ENCODE data around the gene PDXDC1. TPM values are rescaled to one million over a fixed set of nuclear protein-coding genes. Genes with fewer than 3 reads are reported as not detected.
"Not testable (repeated sequence)": the region's sequence is repeated elsewhere in the genome, so short reads cannot be mapped to it uniquely, and the experiment has no call there.

Gene PDXDC1
- polyA plus RNA-seq, 4 donors: 116 to 181 (median 149) TPM

DNA sequence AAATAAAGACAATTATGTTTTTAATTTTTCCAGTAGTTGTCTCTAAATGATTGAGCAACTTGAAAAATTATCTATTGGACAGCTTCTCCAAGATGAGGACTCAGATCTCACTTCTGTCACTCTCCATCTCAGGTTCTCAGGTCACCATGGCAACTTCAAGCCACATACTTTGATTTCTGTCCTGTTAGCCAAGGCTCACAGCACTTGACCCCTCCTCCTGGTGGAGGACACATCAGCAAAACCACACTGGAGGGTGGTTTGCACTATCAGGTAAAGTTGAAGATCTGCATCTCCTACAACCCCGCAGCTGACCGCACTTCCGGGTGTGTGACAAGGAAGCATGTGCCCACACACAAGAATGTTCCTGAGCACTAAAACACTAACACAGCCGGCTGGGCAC lies 91.1 kb downstream of the PDXDC1 start:
- not testable (repeated sequence) for DNase-seq; H3K4me1 ChIP-seq (ENCODE audit: control insufficient read depth in 3 of 3, insufficient read depth in 2 of 3, low read depth in 1 of 3, low read length in 2 of 3); H3K9me3 ChIP-seq (ENCODE audit: control insufficient read depth in 2 of 2, insufficient read depth in 1 of 2, low read depth in 1 of 2, low read length in 1 of 2); FAIRE-seq; H3K27me3 ChIP-seq (ENCODE audit: control insufficient read depth in 3 of 3, insufficient read depth in 3 of 3, low read length in 3 of 3); H3K27ac ChIP-seq (ENCODE audit: low read depth in 1 of 3, low read length in 2 of 3); H3K4me3 ChIP-seq (ENCODE audit: low read depth in 1 of 3, low read length in 3 of 3)
- 95 to 100% (median 100%) methylated on average over 3 to 4 of the region's 4 CpGs for WGBS, 3 donors
- peaks cover 10 to 28% (median 17%) of the 10 kb centered on the region in 3 donors for H3K36me3 ChIP-seq (ENCODE audit: control insufficient read depth in 3 of 3, insufficient read depth in 2 of 3, low read depth in 1 of 3, low read length in 3 of 3)

DNA sequence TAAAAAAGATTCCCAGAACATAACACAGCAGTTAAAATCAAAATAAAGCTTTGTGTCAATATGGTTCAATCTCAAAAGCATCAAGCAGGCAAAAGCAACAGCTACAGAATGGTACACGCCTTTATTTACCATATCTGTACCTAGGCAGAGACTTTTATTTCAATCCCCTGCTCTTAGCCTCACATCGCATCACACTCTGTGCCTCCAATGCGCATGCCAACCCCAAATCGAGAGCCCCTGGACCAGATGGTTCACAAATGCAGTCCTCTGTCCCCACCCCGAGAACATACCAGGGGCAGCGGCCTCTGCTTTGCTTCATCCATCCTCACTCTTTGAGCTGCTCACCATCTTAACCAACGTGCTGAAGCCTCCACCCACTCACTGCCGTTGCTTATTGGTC lies 91.9 kb downstream of the PDXDC1 start:
- H3K27me3 ChIP-seq (ENCODE audit: control insufficient read depth in 3 of 3, insufficient read depth in 3 of 3, low read length in 3 of 3); H3K27ac ChIP-seq (ENCODE audit: low read depth in 1 of 3, low read length in 2 of 3); H3K4me3 ChIP-seq (ENCODE audit: low read depth in 1 of 3, low read length in 3 of 3); H3K4me1 ChIP-seq (ENCODE audit: control insufficient read depth in 3 of 3, insufficient read depth in 2 of 3, low read depth in 1 of 3, low read length in 2 of 3); FAIRE-seq; DNase-seq; H3K9me3 ChIP-seq (ENCODE audit: control insufficient read depth in 2 of 2, insufficient read depth in 1 of 2, low read depth in 1 of 2, low read length in 1 of 2): not testable (repeated sequence)
- 92 to 97% (median 92%) methylated on average over 3 to 8 of the region's 8 CpGs for WGBS, 3 donors
- H3K36me3 ChIP-seq (ENCODE audit: control insufficient read depth in 3 of 3, insufficient read depth in 2 of 3, low read depth in 1 of 3, low read length in 3 of 3): peaks cover 5 to 22% (median 11%) of the 10 kb centered on the region in 3 donors

DNA sequence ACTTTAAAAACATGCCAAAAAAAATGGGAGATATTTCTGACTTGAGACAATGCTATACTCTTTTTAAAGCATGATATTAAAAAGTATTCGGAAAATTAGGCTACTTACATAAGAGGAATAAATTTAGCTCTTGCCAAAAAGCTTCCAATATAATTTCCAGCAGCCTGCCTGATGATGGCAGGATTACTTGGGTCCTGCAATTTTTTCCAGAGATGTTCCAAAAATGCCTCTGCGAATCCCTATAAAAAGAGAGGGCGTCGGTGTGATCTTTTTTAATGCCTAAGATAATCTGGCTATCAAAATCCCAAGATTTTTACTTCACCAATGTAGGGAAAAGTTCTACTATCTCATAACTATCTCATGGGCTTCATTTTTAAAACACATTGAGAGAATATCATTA lies 96.2 kb downstream of the PDXDC1 start:
- H3K27me3 ChIP-seq (ENCODE audit: control insufficient read depth in 3 of 3, insufficient read depth in 3 of 3, low read length in 3 of 3); DNase-seq; H3K4me3 ChIP-seq (ENCODE audit: low read depth in 1 of 3, low read length in 3 of 3); H3K27ac ChIP-seq (ENCODE audit: low read depth in 1 of 3, low read length in 2 of 3); FAIRE-seq; H3K4me1 ChIP-seq (ENCODE audit: control insufficient read depth in 3 of 3, insufficient read depth in 2 of 3, low read depth in 1 of 3, low read length in 2 of 3); H3K9me3 ChIP-seq (ENCODE audit: control insufficient read depth in 2 of 2, insufficient read depth in 1 of 2, low read depth in 1 of 2, low read length in 1 of 2): not testable (repeated sequence)
- 88 to 98% (median 95%) methylated on average over 4 of the region's 4 CpGs for WGBS, 3 donors
- H3K36me3 ChIP-seq (ENCODE audit: control insufficient read depth in 3 of 3, insufficient read depth in 2 of 3, low read depth in 1 of 3, low read length in 3 of 3): peaks cover 9 to 33% (median 17%) of the 10 kb centered on the region in 3 donors

DNA sequence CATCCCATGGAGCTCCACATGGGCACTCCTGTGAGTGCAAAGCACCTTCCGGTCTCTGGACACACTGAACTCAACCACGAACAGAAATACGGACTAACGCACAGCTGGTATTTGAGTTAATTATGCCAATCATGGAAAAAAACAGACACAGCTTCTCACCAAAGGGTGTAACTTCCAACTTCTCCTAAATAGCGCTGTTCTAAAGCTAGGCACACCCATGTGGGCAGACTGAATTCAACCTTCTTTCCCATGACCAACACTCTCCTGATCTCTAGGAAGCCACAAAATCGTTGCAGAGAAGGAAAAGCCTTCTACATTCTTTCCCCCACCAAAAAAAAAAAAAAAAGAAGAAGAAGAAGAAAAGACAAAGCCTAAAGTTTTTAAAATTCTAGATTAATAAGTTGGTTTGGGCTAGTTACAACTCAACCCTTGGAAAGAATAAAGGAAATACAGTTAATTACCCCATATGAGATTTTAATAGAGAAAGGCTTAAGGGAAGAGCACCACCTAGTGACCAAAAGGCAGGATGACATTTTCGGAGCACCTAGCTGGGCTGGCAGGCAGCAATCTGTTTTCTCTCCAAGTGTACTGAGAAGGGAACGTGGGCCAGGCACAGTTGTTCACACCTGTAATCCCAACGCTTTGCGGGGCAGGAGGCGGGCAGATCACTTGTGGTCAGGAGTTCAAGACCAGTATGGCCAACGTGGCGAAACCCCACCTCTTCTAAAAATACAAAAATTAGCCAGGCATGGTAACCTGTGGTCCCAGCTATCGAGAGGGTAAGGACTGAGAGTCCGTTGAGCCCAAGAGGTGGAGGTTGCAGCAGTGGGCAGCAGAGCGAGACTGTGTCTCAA lies 97.3 kb downstream of the PDXDC1 start:
- H3K27me3 ChIP-seq (ENCODE audit: control insufficient read depth in 3 of 3, insufficient read depth in 3 of 3, low read length in 3 of 3); H3K27ac ChIP-seq (ENCODE audit: low read depth in 1 of 3, low read length in 2 of 3); H3K9me3 ChIP-seq (ENCODE audit: control insufficient read depth in 2 of 2, insufficient read depth in 1 of 2, low read depth in 1 of 2, low read length in 1 of 2); H3K4me1 ChIP-seq (ENCODE audit: control insufficient read depth in 3 of 3, insufficient read depth in 2 of 3, low read depth in 1 of 3, low read length in 2 of 3); FAIRE-seq; H3K4me3 ChIP-seq (ENCODE audit: low read depth in 1 of 3, low read length in 3 of 3); DNase-seq: not testable (repeated sequence)
- 58 to 66% (median 61%) methylated on average over 13 to 15 of the region's 16 CpGs for WGBS, 3 donors
- peaks cover 9 to 31% (median 17%) of the 10 kb centered on the region in 3 donors for H3K36me3 ChIP-seq (ENCODE audit: control insufficient read depth in 3 of 3, insufficient read depth in 2 of 3, low read depth in 1 of 3, low read length in 3 of 3)

DNA sequence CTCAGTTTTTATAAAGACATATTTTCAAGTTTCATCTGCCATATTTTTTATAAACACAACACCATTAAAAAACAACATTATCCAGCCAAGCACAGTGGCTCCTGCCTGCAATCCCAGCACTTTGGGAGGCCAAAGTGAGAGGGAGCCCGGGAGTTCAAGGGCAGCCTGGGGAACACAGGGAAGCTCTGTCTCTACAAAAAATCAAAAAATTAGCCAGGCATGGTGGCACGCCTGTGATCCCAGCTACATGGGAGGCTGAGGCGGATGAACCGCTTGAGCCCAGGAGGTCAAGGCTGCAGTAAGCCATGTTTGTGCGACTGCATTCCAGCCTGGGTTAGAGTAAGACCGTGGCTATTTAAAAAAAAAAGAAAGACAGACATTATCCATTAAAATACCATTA lies 98.3 kb downstream of the PDXDC1 start:
- no peaks in the 10 kb centered on the region for H3K4me1 ChIP-seq (ENCODE audit: control insufficient read depth in 3 of 3, insufficient read depth in 2 of 3, low read depth in 1 of 3, low read length in 2 of 3)
- FAIRE-seq: no peak
- no peak for DNase-seq
- no peaks in the 10 kb centered on the region for H3K9me3 ChIP-seq (ENCODE audit: control insufficient read depth in 2 of 2, insufficient read depth in 1 of 2, low read depth in 1 of 2, low read length in 1 of 2)
- peaks cover 9 to 32% (median 17%) of the 10 kb centered on the region in 3 donors for H3K36me3 ChIP-seq (ENCODE audit: control insufficient read depth in 3 of 3, insufficient read depth in 2 of 3, low read depth in 1 of 3, low read length in 3 of 3)
- H3K27ac ChIP-seq (ENCODE audit: low read depth in 1 of 3, low read length in 2 of 3): no peak overlapping the region
- no peaks in the 10 kb centered on the region for H3K27me3 ChIP-seq (ENCODE audit: control insufficient read depth in 3 of 3, insufficient read depth in 3 of 3, low read length in 3 of 3)
- no peak overlapping the region for H3K4me3 ChIP-seq (ENCODE audit: low read depth in 1 of 3, low read length in 3 of 3)
- whole genome bisulfite sequencing, 3 donors: 88 to 89% (median 88%) methylated on average over 6 of the region's 6 CpGs

DNA sequence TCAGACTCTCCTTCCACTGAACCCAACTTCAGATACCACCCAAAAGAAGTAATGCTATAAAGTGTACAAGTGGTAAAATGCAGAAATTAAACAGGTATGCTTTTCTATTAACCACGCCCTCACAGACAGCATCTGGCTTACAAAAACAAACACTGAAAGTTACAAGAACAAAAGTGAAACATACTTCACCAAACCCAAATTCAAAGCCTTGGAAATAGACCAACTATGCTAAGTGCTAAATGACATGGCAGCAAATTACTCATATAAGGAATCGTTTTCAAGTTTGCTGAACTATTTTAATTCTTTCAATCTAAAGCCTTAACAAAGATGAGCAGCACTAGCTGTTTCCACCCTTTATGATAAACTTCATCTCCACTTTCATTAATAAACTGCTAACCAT lies 101.3 kb downstream of the PDXDC1 start:
- not testable (repeated sequence) for FAIRE-seq; H3K27me3 ChIP-seq (ENCODE audit: control insufficient read depth in 3 of 3, insufficient read depth in 3 of 3, low read length in 3 of 3); H3K9me3 ChIP-seq (ENCODE audit: control insufficient read depth in 2 of 2, insufficient read depth in 1 of 2, low read depth in 1 of 2, low read length in 1 of 2); H3K4me3 ChIP-seq (ENCODE audit: low read depth in 1 of 3, low read length in 3 of 3); H3K4me1 ChIP-seq (ENCODE audit: control insufficient read depth in 3 of 3, insufficient read depth in 2 of 3, low read depth in 1 of 3, low read length in 2 of 3); H3K27ac ChIP-seq (ENCODE audit: low read depth in 1 of 3, low read length in 2 of 3); DNase-seq
- H3K36me3 ChIP-seq (ENCODE audit: control insufficient read depth in 3 of 3, insufficient read depth in 2 of 3, low read depth in 1 of 3, low read length in 3 of 3): peaks cover 7 to 30% (median 16%) of the 10 kb centered on the region in 3 donors
- 41 to 61% (median 53%) methylated on average over 2 of the region's 2 CpGs for WGBS, 3 donors

DNA sequence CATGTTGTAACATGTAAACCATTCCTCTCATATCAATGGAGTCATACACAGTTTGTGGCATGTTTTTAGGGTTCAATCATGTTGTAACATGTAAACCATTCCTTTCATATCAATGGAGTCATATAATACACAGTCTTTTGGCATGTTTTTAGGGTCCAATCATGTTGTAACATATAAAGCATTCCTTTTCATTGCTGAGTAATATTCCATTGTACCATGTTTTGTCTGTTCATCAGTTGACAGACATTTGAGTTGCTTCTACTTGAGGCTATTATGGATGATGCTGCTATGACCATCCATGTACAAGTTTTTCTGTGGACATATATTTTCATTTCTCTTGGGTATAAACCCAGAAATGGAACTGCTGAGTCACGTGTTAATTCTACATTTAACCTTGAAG lies 106.1 kb downstream of the PDXDC1 start:
- H3K4me1 ChIP-seq (ENCODE audit: control insufficient read depth in 3 of 3, insufficient read depth in 2 of 3, low read depth in 1 of 3, low read length in 2 of 3); DNase-seq; H3K9me3 ChIP-seq (ENCODE audit: control insufficient read depth in 2 of 2, insufficient read depth in 1 of 2, low read depth in 1 of 2, low read length in 1 of 2); H3K27me3 ChIP-seq (ENCODE audit: control insufficient read depth in 3 of 3, insufficient read depth in 3 of 3, low read length in 3 of 3); H3K27ac ChIP-seq (ENCODE audit: low read depth in 1 of 3, low read length in 2 of 3); H3K4me3 ChIP-seq (ENCODE audit: low read depth in 1 of 3, low read length in 3 of 3); FAIRE-seq: not testable (repeated sequence)
- WGBS, 3 donors: 39 to 100% (median 94%) methylated on average over 1 of the region's 1 CpG
- peaks cover 0 to 19% (median 4%) of the 10 kb centered on the region in 3 donors for H3K36me3 ChIP-seq (ENCODE audit: control insufficient read depth in 3 of 3, insufficient read depth in 2 of 3, low read depth in 1 of 3, low read length in 3 of 3)

DNA sequence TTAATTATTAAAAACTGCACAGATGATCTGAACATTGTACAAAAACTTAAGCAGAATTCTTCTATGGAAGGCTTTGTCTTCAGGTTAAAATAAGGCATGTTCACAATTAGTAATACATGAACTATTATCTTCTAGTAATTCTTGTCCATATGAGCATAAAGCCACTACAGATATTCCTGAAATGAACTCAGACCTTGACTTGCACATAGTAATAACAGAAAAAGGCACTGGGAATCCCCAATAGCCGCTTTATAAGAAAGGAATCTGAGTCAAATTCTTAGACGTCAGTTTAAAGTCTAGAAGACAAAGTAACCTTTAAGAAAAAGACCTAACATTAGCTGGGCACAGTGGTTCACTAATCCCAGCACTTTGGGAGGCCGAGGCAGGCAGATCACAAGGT lies 108.0 kb downstream of the PDXDC1 start:
- peaks cover 0 to 20% (median 6%) of the 10 kb centered on the region in 3 donors for H3K36me3 ChIP-seq (ENCODE audit: control insufficient read depth in 3 of 3, insufficient read depth in 2 of 3, low read depth in 1 of 3, low read length in 3 of 3)
- DNase-seq; H3K4me3 ChIP-seq (ENCODE audit: low read depth in 1 of 3, low read length in 3 of 3); H3K27ac ChIP-seq (ENCODE audit: low read depth in 1 of 3, low read length in 2 of 3); H3K4me1 ChIP-seq (ENCODE audit: control insufficient read depth in 3 of 3, insufficient read depth in 2 of 3, low read depth in 1 of 3, low read length in 2 of 3); H3K9me3 ChIP-seq (ENCODE audit: control insufficient read depth in 2 of 2, insufficient read depth in 1 of 2, low read depth in 1 of 2, low read length in 1 of 2); FAIRE-seq; H3K27me3 ChIP-seq (ENCODE audit: control insufficient read depth in 3 of 3, insufficient read depth in 3 of 3, low read length in 3 of 3): not testable (repeated sequence)
- 77 to 82% (median 81%) methylated on average over 3 of the region's 3 CpGs for WGBS, 3 donors
